ENCODE data around the gene LDLRAD4.

- TF ChIP-seq GATA3 (IDR thresholded peaks at IDR 0.05; ENCODE audit: low read depth, low read length) (no peak), GATA2 (IDR thresholded peaks at IDR 0.05; ENCODE audit: low read depth, low read length) (no peak)
Measured at GRCh38 chr18:13574761-13575160, 356.2 kb downstream of the LDLRAD4 start.
